Left colon (tissue), 2 donors: ENCODE results near the gene RASSF4. TPM values are rescaled to one million over a fixed set of nuclear protein-coding genes. Genes with fewer than 3 reads are reported as not detected.

Experiments
- ATAC-seq: fragments of 200-7000 bp; cut with Tn5 transposase; one replicate; pipeline ENCODE4 v1.9.1; 2020; ENCODE audit warnings: mild to moderate bottlenecking, moderate library complexity
- DNase-seq, 2 donors: peaks; one replicate each; pipeline ENCODE4 v3.0.0-alpha.2; 2020
- intact Hi-C, 2 donors: fragments of 100-400 bp; cut with DNase I in 1 of 2; cut with micrococcal nuclease in 1 of 2; formaldehyde crosslinking; loops; one replicate each; pipeline versions ENCODE4 v1.11.2 to v1.14.0; 2022; cut with DNase I, micrococcal nuclease
- total RNA-seq, 2 donors: library from RNA; stranded (reverse); fragmentation: NEBNext Ultra II Directional; extraction: Animal tissue kit (Norgen Biotek cat#: 25700); gene quantifications; one replicate each; pipeline ENCODE4 v1.2.1, GENCODE V29; 2021
- donor health status: DM: no; HTN: no; CAD: no.
- donor health status: DM: yes; HTN: yes; CAD: no.

Gene RASSF4
- total RNA-seq, 2 donors from 2014 or later: 29.4 to 44.7 TPM

GRCh38 chr10:44979281-44980191 is 19.9 kb downstream of the RASSF4 start:
- intact Hi-C loops: loop anchor here in 1 of 2 donors (5.0 kb wide), 1 partner anchor 47 kb away; no protein-coding TSS in a partner anchor
- DNase-seq: peak in 1 of 2 donors; percentile 24
- ATAC-seq: no peak

GRCh38 chr10:44980309-44981171 is 20.9 kb downstream of the RASSF4 start:
- intact Hi-C loops: no loop called here
- DNase-seq (peak in 1 of 2 donors; percentile 27), ATAC-seq (no peak)

DNA sequence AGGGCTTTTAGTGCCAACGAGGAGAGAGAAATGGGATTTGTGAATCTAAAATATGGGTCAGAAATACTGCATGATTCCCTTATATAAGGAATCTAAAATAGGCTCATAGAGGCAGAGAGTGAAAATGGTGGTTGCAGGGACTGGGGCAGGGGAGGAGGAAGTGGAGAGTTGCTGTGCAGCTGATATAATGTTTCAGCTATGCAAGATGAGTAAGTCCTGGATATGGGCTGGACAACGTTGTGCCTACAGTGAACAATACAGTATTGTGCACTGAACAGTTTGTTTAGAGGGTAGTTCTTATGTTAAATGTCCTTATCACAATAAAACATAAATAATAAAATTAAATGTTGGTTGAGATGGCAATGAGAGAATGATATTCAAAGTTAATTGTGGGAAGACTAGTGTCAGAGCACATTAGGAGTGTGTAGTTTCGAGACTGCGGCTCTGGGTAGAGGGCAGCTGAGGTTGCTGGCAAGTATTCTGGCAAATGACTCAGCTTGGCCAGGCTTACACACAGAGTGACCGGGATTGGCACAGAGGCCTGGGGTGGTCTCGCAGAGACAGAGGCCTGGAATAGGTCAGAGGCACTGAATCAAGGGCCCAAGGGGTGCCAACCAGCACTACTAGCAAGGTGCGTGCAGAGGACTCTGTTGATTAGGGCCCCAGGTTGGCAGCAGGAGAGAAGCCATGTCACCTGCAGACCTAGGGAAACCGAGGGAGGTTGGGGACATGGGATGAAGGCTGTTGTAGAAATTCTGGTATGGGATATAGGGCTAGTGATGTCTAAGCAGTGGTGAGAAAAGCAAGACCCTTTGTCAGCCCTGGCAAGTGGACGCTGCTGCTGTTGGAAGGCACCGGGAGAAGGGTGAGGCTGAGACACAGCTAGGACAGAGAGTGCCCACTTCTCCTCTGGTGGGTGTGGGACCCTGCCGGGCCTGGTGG is 21.8 kb downstream of the RASSF4 start:
- DNase-seq (no peak), ATAC-seq (peak; percentile 62)
- intact Hi-C loops: no loop called here

DNA sequence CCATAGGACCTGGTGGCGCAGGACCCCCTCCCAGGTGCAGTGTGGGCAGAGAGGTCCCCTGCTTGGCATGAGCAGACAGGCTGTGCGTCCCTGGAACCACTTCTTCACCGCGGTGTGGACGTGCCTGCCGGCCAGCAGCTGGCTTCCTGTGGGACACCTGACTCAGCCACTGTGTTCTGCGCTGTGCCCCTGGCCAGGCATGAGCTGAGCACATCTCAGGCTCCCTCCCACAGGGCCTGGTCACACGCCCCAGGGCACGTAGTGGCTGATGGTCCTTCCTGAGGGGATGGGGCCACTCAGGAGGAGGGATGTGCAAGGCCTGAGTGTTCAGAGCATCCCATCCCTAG is 22.5 kb downstream of the RASSF4 start:
- DNase-seq: no peak
- intact Hi-C loops: no loop called here

DNA sequence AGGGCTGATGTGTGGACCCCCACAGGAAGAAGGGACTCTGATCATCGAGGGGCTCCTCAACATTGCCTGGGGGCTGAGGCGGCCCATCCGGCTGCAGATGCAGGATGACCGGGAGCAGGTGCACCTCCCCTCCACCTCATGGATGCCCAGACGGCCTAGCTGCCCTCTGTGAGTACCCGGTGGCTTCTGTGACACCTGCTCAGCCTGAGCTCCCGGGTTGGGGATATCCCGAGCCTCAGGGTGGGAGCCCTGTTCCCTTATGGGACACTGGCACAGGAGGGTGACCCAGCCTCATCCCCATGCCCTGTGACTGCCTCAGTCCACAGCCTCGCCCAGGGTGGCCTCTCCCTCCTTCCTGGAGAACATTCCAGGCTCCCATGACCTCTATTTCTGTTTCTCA is 22.9 kb downstream of the RASSF4 start:
- intact Hi-C loops: no loop called here
- DNase-seq: peak in 1 of 2 donors; percentile 29
- no peak for ATAC-seq

More for the DNA sequence above, 22.5 kb downstream of the RASSF4 start:
- ATAC-seq: no peak

DNA sequence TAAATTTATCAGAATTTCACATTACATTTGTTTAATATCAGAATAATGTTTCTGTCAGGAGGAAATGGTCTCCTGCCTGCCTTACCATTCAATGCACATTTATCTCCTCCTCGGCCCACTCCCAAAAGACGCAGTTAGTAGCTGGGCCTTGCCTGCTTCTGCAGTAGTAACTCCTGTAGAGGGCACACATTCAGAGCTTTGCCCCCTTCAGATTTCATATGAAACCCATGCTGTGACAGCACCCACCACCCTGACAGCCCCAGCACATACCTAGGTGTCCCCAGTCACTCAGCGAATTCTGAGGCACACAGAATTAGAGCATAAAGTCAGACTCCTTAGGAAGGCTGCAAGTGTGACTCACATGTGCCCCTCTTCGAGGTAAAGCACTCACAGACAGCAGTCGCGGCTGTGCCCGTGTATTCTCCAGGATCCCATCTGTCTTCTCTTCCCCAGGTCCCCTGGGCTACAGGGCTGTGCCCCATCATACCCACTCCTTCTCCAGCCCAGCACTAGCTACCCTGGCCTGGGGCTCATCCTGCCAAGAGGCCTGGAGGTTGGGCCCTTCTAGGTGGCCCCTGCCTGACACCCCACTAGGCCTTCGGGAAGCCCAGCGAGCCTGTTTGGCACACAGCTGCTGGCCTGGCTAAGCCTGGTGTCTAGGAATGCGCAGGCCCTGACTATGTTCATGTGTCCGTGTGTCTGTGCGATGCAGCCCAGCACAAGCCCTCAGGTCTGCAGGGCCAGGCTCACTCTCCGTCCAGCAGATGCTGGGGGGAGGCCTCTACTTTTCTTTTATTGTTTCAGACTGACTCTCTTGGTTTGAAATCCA is 23.7 kb downstream of the RASSF4 start:
- intact Hi-C loops: no loop called here
- ATAC-seq (no peak), DNase-seq (peak; percentile 2 to 24)

- DNase-seq (peak; percentile 3 to 11), ATAC-seq (no peak)
- intact Hi-C loops: no loop called here
Observed at GRCh38 chr10:44983895-44984278, 24.3 kb downstream of the RASSF4 start.

DNA sequence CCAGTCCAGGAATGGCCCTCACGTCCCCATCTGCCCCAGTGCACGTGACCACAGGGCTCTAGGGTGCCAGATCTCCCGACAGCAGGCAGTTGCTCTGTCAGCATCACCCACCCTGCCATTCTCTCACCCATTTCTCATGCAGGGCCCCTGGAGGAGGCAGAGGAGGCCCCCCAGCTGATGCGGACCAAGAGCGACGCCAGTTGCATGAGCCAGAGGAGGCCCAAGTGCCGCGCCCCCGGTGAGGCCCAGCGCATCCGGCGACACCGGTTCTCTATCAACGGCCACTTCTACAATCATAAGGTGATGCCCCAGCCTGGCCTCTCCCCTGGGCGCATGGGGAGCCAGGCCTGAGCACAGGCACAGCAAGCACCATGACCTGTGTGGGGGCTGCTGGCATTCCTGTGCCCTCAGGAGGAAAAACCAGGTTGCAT is 25.1 kb downstream of the RASSF4 start:
- DNase-seq (peak in 1 of 2 donors; percentile 19), ATAC-seq (no peak)
- intact Hi-C loops: no loop called here

DNA sequence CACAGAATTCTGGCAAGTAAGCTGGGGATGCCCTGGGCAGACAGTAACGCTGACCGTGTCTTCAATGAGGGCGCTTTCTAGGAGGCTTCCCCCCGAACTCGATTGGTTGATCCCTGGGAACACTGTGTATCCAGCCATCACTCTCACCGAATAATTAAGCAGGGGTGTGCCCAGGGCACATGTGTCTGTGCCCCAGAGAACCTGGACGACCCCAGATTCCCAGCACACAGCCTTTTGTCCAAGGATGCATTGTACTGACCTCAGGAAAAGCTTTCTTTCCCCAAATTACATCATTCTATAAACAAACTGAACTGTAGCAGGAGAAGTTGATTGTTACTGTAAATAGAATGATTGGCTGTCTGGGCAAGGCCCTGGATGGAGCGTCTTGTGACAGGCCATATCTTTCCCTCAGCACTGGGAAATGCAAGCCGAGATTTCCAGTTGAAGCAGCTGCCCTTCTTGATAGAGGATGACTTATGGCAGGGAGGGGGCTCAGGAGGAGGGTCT is 25.6 kb downstream of the RASSF4 start:
- intact Hi-C loops: no loop called here
- peak in 1 of 2 donors; percentile 18 for DNase-seq
- ATAC-seq: no peak

DNA sequence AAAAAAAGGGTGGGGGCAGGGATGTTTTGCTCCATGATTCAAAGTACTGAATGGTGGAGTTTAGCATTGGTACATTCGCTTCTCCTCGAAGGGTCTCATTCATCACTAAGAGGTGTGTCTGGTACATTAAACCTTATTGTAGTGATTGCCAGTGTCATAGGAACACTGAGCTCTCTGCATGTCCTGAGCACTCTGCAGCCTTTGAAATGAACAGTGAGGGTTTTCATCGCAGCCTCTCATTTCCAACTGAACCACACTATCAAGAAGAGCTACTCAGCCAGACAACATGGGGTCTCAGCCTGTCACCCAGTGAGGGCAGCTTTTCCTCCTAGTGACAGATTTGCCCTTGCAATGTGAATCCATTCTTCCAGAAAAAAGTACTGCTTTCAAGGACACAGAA is 26.6 kb downstream of the RASSF4 start:
- DNase-seq (no peak), ATAC-seq (no peak)
- intact Hi-C loops: no loop called here

DNA sequence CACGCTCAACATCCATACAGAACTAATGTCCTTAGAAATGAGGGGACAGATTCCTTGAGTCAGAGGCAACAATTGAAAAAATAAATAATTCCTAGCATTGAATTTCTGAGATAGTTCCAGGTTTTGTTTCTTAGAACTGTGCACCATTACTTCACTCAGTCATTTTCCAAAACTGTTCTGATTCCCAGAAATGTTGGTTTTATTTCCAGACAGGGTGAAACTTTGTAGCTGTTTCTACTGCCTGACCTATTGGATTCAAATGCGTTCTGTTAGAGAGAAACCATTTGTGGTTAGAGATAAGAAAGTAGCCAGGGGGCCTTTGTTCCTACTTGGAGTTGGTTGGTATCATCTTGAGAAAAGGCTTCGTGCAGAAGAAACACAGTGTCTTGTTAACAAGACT is 27.1 kb downstream of the RASSF4 start:
- DNase-seq (no peak), ATAC-seq (no peak)
- intact Hi-C loops: no loop called here

DNA sequence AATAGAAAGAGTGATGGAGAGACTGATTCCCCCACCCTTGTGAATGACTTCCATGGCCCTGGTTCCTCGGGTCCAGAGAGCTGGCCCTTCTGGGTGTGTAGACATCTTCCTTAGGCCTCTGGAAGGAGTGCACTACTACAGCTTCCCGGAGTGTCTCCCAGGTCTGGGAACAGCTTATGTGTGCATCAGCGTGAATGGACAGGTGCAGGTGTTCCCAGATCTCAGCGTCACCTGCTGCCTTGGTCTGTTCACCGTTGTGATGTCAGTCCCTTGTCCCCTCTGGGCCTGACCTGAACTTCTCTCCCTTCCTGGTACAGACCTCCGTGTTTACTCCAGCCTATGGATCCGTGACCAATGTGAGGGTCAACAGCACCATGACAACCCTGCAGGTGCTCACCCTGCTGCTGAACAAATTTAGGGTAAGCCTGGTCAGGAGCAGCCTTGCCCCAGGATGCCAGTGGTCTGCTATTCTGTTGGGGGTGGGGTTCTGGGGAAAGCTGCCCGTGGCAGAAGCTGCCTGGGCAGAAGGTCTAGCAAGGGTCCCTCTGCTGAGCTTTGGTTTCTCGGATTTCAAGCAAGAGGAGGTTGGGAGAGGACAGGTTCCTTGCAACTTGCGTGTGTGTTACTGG is 29.5 kb downstream of the RASSF4 start:
- DNase-seq: peak in 1 of 2 donors; percentile 0
- intact Hi-C loops: no loop called here
- ATAC-seq: no peak

DNA sequence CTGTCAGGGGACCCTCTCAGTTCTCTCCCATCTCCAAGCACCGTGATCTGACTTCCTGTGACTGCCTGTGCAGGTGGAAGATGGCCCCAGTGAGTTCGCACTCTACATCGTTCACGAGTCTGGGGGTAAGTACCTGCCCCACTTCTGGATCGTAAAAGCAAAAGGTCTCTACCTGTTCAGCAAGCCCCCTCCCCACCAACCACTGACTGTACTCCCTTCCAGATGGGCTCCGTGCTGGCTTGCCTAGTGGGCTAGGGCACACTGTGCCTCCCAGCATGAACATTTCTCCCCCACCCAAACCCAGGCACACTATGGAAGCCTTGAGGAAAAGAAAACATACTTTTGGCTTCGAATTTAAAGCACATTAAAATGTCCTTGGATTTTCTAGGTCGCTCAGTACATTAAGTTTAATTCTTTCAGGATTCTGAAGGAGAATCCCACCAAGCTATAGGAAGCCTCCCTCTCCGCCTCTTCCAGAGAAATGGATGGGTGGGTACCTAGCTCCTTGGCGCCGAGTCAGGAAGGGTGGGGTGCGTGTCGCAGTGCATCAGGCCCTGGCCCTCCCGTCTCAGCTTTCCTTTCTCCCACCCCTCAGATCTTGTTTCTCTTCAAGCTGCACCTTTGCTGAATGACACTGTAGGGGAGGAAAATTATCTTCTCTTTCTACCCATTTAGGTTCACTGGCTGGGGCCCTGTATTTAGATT is 30.1 kb downstream of the RASSF4 start:
- intact Hi-C loops: no loop called here
- ATAC-seq (no peak), DNase-seq (peak in 1 of 2 donors; percentile 1)

- peak in 1 of 2 donors; percentile 3 for DNase-seq
- intact Hi-C loops: no loop called here
- ATAC-seq: no peak
Observed at GRCh38 chr10:44990302-44990655, 30.7 kb downstream of the RASSF4 start.

DNA sequence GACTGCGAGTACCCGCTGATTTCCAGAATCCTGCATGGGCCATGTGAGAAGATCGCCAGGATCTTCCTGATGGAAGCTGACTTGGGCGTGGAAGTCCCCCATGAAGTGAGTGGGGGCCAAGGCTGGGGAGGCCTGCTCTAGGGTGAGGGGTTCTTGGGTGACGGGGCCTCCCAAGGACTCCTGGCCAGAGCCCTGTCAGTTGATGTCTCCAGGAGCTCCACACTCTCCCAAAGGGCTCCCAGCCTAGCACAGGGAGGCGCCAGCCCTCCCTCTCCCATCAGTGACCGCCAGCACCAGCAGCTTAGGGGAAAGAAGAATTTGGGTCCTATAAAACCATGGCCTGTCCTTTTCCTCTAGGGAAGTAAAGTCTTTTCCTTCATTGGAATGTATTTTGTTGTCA is 31.4 kb downstream of the RASSF4 start:
- no peak for ATAC-seq
- peak in 1 of 2 donors; percentile 1 for DNase-seq

DNA sequence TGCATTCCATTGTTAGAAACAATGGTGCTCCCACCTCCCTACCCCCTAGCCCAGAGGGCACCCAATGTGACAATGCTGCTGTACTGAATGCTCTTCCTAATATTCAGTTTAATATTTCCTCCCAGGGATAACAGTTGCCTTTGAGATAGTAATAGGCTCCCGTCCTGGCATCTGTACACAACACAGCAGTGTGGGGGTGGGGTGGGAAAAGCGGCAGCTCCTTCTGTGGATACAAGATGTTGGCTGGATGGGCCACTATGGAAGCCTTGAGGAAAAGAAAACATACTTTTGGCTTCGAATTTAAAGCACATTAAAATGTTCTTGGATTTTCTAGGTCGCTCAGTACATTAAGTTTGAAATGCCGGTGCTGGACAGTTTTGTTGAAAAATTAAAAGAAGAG is 32.0 kb downstream of the RASSF4 start:
- ATAC-seq (no peak), DNase-seq (peak in 1 of 2 donors; percentile 2)
- intact Hi-C loops: no loop called here

More for the DNA sequence above, 31.4 kb downstream of the RASSF4 start:
- intact Hi-C loops: no loop called here
